Measurements from ENCODE around the gene GPX2.

DNA sequence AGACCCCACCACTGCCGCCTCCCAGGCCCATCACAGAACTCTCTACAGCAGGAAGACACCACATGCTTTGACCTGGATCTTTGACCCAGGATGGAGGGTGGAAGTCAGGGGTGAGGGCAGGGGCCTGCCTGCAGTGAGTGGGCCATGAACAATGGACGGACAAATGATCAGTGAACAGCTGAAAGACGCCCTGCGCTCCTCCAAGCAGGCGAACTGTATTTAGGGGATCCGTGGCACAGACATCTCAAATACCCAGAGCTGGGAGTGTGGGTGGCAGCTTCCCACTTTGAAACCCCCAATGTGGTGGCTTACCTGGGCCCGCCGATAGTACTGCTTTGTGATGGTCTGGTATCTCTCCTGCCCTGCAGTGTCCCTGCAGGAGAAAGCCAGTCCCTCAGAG is 8.7 kb upstream of the GPX2 start:
- TF ChIP-seq, protein P1, sequence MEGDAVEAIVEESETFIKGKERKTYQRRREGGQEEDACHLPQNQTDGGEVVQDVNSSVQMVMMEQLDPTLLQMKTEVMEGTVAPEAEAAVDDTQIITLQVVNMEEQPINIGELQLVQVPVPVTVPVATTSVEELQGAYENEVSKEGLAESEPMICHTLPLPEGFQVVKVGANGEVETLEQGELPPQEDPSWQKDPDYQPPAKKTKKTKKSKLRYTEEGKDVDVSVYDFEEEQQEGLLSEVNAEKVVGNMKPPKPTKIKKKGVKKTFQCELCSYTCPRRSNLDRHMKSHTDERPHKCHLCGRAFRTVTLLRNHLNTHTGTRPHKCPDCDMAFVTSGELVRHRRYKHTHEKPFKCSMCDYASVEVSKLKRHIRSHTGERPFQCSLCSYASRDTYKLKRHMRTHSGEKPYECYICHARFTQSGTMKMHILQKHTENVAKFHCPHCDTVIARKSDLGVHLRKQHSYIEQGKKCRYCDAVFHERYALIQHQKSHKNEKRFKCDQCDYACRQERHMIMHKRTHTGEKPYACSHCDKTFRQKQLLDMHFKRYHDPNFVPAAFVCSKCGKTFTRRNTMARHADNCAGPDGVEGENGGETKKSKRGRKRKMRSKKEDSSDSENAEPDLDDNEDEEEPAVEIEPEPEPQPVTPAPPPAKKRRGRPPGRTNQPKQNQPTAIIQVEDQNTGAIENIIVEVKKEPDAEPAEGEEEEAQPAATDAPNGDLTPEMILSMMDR (IDR thresholded peaks at IDR 0.05; ENCODE audit: poor library complexity, severe bottlenecking): no peak
- TF ChIP-seq POLR2AphosphoS5 (IDR thresholded peaks at IDR 0.05) (no peak), EZH2 (IDR thresholded peaks at IDR 0.05; ENCODE audit: borderline replicate concordance, insufficient read depth, low read length, poor library complexity, severe bottlenecking) (no peak), RAD21 (conservative IDR thresholded peaks at IDR 0.05) (no peak), EP300 (conservative IDR thresholded peaks at IDR 0.05; ENCODE audit: poor library complexity, severe bottlenecking) (no peak)
- TF ChIP-seq, protein P2, sequence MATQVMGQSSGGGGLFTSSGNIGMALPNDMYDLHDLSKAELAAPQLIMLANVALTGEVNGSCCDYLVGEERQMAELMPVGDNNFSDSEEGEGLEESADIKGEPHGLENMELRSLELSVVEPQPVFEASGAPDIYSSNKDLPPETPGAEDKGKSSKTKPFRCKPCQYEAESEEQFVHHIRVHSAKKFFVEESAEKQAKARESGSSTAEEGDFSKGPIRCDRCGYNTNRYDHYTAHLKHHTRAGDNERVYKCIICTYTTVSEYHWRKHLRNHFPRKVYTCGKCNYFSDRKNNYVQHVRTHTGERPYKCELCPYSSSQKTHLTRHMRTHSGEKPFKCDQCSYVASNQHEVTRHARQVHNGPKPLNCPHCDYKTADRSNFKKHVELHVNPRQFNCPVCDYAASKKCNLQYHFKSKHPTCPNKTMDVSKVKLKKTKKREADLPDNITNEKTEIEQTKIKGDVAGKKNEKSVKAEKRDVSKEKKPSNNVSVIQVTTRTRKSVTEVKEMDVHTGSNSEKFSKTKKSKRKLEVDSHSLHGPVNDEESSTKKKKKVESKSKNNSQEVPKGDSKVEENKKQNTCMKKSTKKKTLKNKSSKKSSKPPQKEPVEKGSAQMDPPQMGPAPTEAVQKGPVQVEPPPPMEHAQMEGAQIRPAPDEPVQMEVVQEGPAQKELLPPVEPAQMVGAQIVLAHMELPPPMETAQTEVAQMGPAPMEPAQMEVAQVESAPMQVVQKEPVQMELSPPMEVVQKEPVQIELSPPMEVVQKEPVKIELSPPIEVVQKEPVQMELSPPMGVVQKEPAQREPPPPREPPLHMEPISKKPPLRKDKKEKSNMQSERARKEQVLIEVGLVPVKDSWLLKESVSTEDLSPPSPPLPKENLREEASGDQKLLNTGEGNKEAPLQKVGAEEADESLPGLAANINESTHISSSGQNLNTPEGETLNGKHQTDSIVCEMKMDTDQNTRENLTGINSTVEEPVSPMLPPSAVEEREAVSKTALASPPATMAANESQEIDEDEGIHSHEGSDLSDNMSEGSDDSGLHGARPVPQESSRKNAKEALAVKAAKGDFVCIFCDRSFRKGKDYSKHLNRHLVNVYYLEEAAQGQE (IDR thresholded peaks at IDR 0.05; ENCODE audit: borderline replicate concordance): no peak
